HG03520 (cell line): ENCODE results near the gene CYP1A2.
"Not testable (repeated sequence)": the region's sequence is repeated elsewhere in the genome, so short reads cannot be mapped to it uniquely, and the experiment has no call there.

Experiments
- ATAC-seq: cut with Tn5 transposase; IDR thresholded peaks from one replicate; pipeline ENCODE4 v1.9.1; 2021; ENCODE audit warnings: mild to moderate bottlenecking, moderate library complexity; ENCODE audit not compliant: unreplicated experiment

Gene CYP1A2

GRCh38 chr15:74748322-74748946, at the start of gene CYP1A2:
Gene CYP1A2, plus strand, starts transcription at chr15:74748845. Its CDS starts 894 bp downstream, at chr15:74749739.
- ATAC-seq, result no peak

GRCh38 chr15:74709011-74709410, 39.6 kb upstream of the CYP1A2 start:
- ATAC-seq, result no peak

GRCh38 chr15:74709892-74710291, 38.8 kb upstream of the CYP1A2 start:
- ATAC-seq, result no peak

- no peak for ATAC-seq
These were observed 38.1 kb upstream of the CYP1A2 start for GRCh38 chr15:74710319-74711094.

GRCh38 chr15:74712311-74712710, 36.3 kb upstream of the CYP1A2 start:
- no peak for ATAC-seq

GRCh38 chr15:74716651-74717050, 32.0 kb upstream of the CYP1A2 start:
- no peak for ATAC-seq

GRCh38 chr15:74722591-74722990, 26.1 kb upstream of the CYP1A2 start:
- no peak for ATAC-seq

GRCh38 chr15:74723187-74723586, 25.5 kb upstream of the CYP1A2 start:
- ATAC-seq, result no peak

- no peak for ATAC-seq
These were observed 24.8 kb upstream of the CYP1A2 start for GRCh38 chr15:74723754-74724334.

GRCh38 chr15:74724570-74725224, 23.9 kb upstream of the CYP1A2 start:
- no peak for ATAC-seq

GRCh38 chr15:74725225-74725774, 23.3 kb upstream of the CYP1A2 start, which contains the start of gene CYP1A1:
Gene CYP1A1, minus strand, starts transcription at chr15:74725528. Its CDS starts 2,431 bp downstream, at chr15:74723097.
- no peak for ATAC-seq

GRCh38 chr15:74725845-74726773, 22.5 kb upstream of the CYP1A2 start:
- no peak for ATAC-seq

GRCh38 chr15:74726774-74727164, 21.9 kb upstream of the CYP1A2 start:
- no peak for ATAC-seq

- ATAC-seq, result no peak
These were observed 20.9 kb upstream of the CYP1A2 start for GRCh38 chr15:74727727-74728126.

GRCh38 chr15:74728699-74729098, 19.9 kb upstream of the CYP1A2 start:
- not testable (repeated sequence) for ATAC-seq

GRCh38 chr15:74729372-74729771, 19.3 kb upstream of the CYP1A2 start:
- ATAC-seq, result not testable (repeated sequence)

- no peak for ATAC-seq
These were observed 17.9 kb upstream of the CYP1A2 start for GRCh38 chr15:74730619-74731316.

GRCh38 chr15:74732846-74733245, 15.8 kb upstream of the CYP1A2 start:
- no peak for ATAC-seq

- no peak for ATAC-seq
These were observed 15.4 kb upstream of the CYP1A2 start for GRCh38 chr15:74733269-74733668.
